Adipose tissue (tissue), 3 donors: ENCODE results near the gene TFCP2L1. TPM values are rescaled to one million over a fixed set of nuclear protein-coding genes. Genes with fewer than 3 reads are reported as not detected.

Experiments
- H3K27ac ChIP-seq: one replicate; pipeline ENCODE4 v1.5.1; 2013; ENCODE audit warnings: low read depth, low read length
- WGBS, 3 donors: extraction: QIAGEN DNeasy Blood & Tissue Kit; methylation state at CpG; one replicate each; pipeline ENCODE4 v1.1.7; 2013; 5-methylcytosine and 5-hydroxymethylcytosine counted together
- polyA plus RNA-seq, 3 donors: library from polyadenylated mRNA; stranded (reverse); fragments of 200-250 nt; gene quantifications; one replicate each; pipeline ENCODE4 v1.2.3, GENCODE V29; 2013
- donor health status: healthy with polysubstance abuse.
- donor health status: Bipolar disorder and iron deficiency.
- donor health status: healthy.

The TFCP2L1 gene
- polyA plus RNA-seq, 3 donors: 1.1 to 1.8 (median 1.6) TPM

DNA sequence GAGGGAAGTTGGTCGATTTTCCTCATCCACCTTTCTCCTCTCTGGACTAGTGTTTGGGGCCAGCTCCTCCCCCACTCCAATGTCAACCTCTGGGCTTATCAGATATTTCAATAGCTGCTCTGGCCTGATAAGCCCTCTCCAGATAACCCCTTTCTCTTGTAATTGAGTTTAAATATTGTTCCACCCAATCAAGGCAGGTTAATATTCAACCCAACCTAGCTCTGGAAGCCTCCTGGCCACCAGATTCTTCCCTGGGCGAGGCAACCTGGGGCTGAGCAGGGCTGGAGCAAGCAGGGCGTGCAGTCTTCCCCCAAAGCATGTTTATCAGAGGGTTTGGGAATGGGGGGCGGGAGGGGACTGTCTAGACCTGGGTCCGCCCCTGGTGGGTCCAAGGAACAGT lies 73.8 kb downstream of the TFCP2L1 start:
- WGBS, 3 donors: 48 to 85% (median 75%) methylated on average over 5 of the region's 5 CpGs
- no peak overlapping the region for H3K27ac ChIP-seq

DNA sequence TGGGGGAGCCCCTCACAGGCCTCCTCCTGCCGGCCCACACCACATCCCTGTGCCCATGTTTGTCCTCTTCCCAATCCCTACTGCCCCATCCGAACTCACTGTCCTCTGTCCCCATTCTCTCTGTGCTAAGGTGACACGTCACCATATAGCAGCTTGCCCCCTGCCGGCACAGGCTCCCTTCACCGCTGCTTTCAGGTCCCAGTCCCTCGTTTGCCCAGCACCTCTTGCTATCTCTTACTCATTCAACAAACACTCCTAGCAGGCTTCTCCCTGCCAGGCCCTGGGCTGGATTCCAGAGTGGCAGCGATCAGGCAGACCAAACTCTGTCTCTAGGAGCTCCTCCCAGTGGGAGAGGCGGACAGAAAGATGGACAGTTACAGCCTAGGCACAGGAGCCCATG lies 74.3 kb downstream of the TFCP2L1 start:
- 30 to 70% (median 69%) methylated on average over 8 of the region's 8 CpGs for WGBS, 3 donors
- H3K27ac ChIP-seq: no peak overlapping the region

DNA sequence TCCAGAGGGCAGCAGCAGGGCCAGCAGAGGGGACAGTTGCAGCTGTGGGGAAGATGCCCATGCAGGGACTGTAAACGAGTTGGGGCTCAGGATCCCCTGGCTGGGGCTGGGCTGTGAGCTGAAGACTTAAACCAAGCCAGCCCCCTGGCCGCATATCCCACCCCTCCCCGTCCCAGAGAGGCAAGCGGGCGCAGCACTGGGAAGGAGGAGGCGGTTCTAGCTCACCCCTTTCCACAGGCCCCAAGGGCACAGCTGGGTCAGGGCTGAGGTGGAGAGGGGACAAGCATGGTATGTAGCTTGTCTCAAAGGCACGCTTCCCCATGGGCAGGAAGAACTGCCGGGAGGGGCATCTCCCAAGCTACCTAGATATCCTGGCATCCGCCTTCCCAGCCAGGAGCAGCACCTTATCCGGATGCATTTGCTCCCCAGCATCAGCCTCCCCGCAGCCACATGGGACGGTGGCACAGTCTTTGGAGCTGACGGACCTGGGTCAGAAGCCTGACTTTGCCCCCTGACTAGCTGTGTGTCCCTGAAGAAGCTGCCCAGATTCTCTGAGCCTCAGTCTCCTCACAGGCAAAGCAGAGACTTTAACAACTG lies 75.9 kb downstream of the TFCP2L1 start:
- 79 to 86% (median 84%) methylated on average over 13 of the region's 13 CpGs for WGBS, 3 donors
- no peak overlapping the region for H3K27ac ChIP-seq

DNA sequence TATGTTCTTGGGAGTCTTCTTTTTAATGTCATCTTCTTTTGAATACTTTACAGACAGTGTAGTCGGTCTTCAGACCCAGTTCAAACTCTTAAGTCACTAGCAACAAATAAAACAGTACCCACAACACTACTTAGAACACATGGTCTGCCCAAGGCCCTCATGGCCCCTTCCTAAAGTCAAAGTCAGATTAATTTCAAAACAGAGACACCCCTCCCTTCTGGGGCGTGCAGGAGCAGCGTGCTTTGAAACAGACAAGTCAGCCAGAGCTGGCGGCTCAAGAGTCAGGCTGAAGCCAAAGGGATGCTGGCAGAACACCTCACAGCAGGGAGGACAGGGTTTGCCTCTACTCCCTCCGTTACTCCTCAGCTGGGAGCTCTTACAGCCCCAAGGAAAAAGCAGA lies 77.5 kb downstream of the TFCP2L1 start:
- WGBS, 3 donors: 87 to 92% (median 92%) methylated on average over 5 of the region's 5 CpGs
- no peak overlapping the region for H3K27ac ChIP-seq

DNA sequence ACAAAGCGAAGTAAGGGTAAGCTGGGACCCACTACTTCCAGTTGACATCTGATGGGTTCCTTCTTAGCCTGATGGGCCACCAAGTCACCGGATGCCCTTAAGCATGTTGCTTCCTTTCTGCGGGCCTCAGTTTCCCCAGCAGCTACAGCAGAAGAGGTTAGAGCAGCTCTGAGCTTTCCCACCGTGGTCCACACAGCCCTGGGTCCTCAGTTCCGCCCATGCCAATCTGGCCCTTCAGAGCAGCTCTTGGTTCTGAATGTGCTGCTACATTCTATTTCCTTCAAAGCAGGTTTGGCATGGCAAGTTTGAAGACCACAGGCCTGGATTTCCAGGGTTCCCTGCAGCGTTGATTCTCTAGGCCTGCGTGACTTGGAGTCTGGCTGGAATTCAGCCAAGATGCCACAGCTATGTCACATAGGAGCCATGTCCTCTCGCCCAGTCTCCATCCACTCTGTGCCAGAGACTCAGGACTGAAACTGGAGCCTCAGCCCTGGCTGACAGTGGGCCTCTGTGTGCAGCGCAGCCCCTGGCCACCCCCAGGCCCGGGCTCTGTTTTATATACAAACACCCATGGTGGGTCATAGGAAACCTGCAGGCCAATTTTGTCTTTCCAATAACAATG lies 79.6 kb downstream of the TFCP2L1 start:
- no peak overlapping the region for H3K27ac ChIP-seq
- 82 to 84% (median 82%) methylated on average over 10 of the region's 10 CpGs for WGBS, 3 donors

DNA sequence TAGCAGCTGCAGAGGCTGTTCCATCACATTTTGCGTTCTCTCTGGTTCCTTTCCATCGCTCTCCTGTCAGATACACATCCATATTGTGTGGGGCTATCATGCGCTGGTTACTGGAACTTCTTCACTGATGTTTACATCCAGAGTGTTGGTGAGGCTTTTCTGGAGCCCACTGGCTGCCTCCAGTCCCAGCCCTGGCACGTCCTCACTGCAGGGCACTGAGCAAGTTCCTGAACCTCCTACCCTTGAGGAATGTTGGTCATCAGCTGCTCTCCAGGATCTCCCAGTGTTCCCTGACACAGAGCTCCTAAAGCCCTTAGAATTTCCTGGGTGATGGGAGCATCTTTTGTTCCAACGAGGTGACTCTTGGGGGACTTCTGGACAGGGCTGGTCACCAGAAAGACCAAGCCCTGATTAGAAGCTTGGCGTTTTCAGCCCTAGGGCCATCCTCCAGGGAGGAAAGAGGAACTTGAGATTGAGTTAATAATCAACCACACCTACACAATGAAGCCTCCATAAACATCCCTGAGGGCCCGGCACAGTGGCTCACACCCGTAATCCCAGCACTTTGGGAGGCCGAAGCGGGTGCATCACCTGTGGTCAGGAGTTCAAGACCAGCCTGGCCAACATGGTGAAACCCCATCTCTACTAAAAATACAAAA lies 81.3 kb downstream of the TFCP2L1 start:
- WGBS, 3 donors: 81 to 86% (median 82%) methylated on average over 10 of the region's 10 CpGs
- H3K27ac ChIP-seq: no peak overlapping the region

DNA sequence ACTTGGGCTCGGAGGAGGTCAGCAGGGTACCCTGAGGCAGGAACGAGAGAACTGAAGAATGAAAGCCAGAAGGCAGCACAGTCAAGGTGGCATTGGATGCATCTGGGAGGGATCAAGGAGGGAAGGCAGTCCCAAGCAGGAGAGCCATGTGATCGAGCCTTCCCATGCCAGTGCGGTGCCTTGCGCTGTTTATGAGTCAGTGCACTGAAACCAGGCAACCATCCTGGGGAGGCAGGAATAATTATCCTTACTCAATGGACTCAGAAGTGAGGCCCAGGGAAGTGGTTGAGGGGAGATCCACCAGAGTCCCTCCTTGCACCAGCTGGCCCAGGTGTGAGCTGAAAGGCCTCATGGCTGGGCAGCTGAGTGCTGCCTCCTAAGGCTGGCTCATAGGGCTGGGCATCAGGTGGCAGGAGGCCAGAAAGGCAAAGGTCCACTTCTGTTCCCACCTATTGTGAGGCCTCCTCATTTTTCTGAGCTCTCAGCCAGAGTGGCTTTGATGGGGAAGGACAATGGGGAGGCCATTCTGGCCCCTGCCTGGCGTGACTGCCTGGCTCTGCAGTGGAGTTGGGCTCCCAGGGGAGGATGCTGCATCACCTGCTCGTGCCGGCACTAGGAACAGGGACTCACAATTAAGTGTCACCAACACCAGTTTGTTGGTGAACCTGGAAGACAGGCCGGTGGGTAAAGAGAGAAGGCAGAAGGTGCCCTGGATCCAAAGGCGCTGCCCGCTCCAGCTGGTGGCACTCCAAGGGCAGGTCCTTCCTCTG lies 82.3 kb downstream of the TFCP2L1 start:
- no peak overlapping the region for H3K27ac ChIP-seq
- WGBS, 3 donors: 89 to 93% (median 92%) methylated on average over 11 of the region's 11 CpGs

DNA sequence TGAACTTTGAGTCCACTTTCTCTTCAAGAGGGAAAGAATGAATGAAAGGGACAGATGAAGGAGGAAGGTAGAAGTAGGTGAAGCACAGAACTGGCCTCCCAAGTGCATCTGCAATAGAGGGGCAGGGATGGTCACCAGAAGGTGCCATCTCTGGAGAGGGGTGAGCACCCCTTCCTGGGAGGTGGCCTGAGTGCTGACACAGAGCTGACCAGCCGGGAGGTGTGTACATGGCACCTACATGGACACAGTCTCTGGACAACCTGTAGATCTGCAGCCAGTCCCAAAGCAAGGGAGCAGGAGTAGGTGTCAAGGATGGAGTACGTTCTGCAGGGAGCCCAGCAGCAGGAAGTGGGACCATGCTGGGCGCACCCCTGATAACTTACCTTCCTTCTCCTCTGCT lies 83.2 kb downstream of the TFCP2L1 start:
- no peak overlapping the region for H3K27ac ChIP-seq
- WGBS, 3 donors: 80 to 96% (median 82%) methylated on average over 3 of the region's 3 CpGs

DNA sequence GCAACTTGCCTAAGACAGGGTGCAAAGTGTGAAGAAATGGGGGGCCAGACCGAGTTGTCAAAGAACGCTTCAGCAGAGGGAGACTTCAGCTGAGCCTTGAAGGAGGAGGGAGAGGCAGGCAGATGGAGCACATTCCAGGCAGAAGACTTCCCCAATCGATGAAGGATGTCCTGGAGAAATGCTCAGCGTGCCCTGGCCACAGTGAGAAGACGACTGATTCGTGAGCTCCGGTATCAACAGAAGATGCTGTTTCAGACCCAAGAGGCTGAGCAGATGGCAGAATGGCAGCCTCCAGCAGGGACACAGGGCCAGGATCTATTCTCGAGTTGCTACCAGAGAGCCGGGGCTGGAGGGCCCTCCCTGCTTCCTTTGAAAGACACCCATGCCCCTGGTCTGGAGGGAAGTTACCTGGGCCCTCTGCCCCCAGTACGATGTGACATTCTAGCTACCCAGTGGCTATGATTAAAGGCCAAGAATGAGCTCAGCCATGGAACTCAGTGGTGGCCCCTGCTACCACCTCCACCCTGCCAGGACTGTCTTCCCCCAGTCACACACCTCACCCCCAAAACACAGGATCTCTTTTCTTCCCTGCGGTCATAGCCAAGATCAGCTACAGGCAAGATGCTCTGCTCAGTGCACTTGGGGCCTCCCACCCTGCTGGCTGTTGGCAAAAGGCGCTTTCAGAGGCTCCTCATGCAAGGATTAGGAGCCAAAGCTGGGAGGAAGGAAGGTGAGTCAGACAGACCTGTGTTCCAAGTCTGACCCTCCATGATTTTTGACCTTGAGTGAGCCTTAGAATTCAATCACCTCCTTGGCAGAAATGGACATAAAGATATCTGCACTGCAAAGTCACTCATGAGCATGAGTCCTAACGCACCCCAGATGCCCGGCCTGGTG lies 84.3 kb downstream of the TFCP2L1 start:
- 87 to 92% (median 91%) methylated on average over 14 of the region's 14 CpGs for WGBS, 3 donors
- H3K27ac ChIP-seq: no peak overlapping the region

DNA sequence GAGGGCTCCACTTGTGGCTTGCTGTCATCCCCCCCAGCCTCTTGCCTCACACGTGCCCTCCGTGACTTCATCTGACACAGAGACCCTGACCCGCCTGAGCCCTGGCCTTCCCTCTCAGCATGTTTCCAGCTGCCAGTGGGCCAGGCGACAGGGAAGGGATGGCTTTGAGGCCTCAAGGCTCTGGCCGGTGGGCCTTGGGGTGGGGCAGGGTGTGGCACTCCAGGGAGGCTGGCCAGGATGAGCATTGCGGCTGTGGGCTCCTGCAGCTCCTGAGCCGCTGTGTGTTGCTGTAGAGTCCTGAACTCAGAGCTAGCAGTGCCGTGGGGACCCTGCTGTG lies 85.0 kb downstream of the TFCP2L1 start:
- no peak overlapping the region for H3K27ac ChIP-seq

DNA sequence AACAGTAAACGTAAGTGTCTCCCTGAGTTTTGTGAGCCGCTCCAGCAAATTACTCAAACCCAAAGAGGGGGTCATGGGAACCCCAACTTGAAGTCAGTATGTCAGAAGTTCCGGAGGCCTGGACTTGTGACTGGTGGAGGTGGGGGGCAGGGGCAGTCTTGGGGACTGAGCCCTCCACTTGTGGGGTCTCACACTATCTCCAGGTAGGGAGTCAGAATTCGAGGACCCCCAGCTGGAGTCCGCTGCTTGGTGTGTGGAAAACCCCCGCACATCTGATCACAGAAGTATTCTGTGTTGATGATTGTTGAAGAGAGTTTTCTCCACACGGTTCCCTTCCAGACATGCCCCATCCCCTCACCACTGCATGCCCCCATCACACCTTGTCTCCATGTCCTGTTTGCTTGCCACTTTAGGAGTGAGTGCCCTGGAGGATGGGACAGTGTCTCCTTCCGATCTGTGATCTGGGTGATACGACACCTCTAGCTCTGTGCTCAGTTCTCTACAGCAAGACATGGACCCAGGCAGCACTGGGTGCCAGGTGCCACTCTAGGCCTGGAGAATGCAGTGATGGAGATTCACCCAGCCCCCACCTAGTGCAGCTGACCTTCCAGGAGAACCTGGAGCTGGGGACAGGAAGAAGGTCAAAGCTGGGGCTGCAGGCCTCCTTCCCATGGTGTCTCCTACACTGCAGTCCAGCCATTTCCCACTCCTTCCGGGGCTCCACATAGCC lies 85.6 kb downstream of the TFCP2L1 start:
- 91 to 93% (median 93%) methylated on average over 10 of the region's 10 CpGs for WGBS, 3 donors
- no peak overlapping the region for H3K27ac ChIP-seq

More for the DNA sequence above, 85.0 kb downstream of the TFCP2L1 start:
- WGBS, 3 donors: 80 to 89% (median 88%) methylated on average over 8 of the region's 8 CpGs

DNA sequence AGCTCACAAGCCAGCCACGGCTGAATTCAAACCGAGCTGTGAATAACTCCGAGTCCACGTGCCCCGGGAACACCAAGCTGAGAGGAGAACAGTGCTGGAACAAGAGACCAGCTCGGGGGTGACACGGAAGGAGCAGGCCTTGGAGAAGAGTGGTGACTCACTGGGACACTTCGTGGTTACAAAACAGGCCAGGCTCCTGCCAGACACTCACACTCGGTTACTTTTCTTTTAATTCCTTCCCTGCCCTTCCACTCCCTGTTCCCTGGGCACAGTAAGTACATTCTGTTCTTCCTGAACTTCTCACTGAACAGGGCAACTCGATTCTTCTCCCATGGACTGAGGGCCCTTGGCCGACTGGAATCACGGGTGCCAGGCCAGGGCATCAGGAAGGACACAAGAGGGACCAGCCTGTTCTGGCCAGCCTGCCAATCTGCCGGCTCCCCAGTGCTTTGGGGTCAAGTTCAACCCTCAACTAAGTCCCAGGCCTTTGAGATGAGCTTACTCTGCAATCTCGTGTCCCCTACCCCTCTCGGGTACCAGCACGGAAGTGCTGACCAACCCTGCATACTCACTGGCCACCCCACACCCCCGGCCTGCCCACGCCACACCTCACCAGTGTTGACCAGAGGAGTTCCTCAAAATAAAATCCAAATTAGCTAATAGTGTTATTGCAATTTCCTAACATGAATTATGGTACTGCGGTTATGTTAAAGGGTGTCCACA lies 87.5 kb downstream of the TFCP2L1 start:
- WGBS, 3 donors: 45 to 87% (median 47%) methylated on average over 19 of the region's 19 CpGs
- peak overlapping the region; percentile 44 for H3K27ac ChIP-seq

DNA sequence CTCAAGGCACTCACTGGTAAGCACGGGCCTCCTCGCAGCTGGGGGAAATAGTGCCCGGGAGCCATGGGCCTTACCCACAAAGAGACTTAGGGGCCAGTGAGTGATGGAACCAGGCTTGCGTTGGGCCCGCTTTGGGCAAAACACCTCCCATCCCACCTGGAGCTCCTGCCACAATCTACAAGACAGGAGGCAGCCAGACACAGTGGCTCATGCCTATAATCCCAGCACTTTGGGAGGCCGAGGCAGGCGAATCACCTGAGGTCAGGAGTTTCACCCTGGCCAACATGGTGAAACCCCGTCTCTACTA lies 88.2 kb downstream of the TFCP2L1 start:
- no peak overlapping the region for H3K27ac ChIP-seq
- 92 to 95% (median 93%) methylated on average over 8 of the region's 8 CpGs for WGBS, 3 donors

DNA sequence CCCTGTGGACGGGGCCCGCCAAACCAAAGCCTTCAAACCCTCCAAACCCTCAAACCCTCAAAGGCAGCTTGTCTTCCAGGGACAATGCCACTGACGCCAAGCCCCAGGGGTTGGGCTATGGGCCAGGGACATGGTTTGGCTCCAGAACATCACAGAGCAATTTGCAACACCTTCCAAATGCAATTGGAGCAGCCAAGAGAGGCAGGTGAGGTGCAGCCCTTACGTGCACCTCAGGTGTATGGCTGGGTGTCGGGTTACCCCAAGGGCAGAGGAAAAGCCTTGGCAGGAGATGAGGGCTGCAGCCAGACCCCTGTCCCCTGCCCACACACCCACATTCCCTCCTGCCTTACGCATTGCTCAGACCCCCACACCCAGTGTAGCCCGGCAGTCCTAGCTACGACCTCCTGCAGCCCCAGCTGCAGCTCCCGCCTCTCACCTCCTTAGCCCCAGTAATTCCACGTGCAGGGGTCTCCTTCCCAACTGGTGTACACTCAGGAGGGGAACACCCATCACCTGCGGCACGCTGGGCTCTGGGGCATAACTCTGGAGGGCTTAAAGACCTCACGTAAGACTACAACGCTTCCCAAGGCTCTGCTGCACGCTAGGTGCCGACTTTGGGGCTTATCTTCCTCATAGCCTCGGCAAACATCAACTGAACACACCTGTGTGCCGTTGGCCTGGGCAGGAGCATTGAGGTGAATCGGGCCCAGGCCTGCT lies 88.7 kb downstream of the TFCP2L1 start:
- 72 to 89% (median 84%) methylated on average over 18 to 19 of the region's 19 CpGs for WGBS, 3 donors
- H3K27ac ChIP-seq: no peak overlapping the region

DNA sequence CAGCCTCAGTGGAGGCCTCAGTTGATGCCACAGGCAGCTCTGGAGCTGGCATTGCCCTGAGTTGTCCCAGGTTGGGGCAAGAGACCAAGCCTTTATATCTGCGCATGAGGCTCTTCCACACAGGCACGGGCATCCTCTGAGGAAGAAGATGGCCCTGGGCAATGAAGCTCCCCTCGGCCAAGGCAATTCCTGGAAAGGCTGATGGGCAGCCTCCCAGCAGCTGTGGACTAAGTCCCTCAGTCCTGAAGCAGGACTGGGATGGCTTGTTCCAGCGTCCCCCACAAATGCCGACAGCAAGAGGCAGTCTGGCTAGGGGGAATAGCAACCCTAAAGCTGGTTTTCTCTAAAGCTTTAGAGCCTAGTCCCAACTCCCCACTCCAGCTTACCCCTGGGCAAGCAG lies 90.0 kb downstream of the TFCP2L1 start:
- 72 to 82% (median 81%) methylated on average over 5 of the region's 5 CpGs for WGBS, 3 donors
- no peak overlapping the region for H3K27ac ChIP-seq

DNA sequence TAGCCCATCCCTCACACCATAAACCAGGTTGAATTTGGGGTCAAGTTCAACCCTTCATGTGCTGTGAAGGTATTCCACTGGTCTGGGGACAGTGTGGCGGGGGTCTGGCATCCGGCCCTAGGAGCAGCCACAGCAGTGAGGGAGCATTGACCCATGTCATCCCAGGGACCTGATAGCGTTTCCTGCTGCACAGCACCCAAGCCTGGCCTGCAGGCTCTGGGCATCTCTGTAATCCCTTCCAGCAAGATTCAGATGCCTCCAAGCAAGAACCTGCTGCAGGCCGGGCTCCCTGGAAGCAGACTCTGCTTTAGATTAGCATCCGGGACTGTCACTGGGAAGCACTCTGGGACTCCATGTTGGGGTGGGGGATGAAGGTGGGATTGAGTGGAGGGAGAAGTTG lies 90.4 kb downstream of the TFCP2L1 start:
- 85 to 92% (median 90%) methylated on average over 5 of the region's 5 CpGs for WGBS, 3 donors
- no peak overlapping the region for H3K27ac ChIP-seq

DNA sequence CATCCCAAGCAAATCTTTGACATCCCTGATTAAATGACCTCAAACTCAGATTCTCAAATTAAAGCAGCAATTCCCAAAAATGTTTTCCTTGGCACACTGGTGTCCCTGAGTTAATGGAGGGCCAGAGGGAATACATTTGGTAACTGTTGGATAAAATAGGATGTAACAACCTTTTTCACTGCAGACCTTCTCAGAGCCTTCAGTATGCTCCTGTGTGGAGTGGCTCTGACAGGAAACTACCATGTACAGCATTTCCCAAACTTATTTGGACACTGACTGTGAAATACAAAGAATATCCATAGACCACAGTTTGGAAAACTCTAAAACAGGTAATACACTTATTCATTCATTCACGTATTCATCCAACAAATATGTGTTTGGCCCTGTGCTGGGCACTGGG lies 91.8 kb downstream of the TFCP2L1 start:
- H3K27ac ChIP-seq: no peak overlapping the region
- 81 to 97% (median 90%) methylated on average over 1 of the region's 1 CpG for WGBS, 3 donors
